HEK293T (cell line): ENCODE results near the gene CDK7.
A peak's percentile ranks its signal among the peaks of the same experiment; 100 is the strongest.
"Not testable (repeated sequence)": the region's sequence is repeated elsewhere in the genome, so short reads cannot be mapped to it uniquely, and the experiment has no call there.

Source experiments
- CTCF ChIA-PET: fragments of 350-600 bp; formaldehyde crosslinking; extraction: SDS; loops from one replicate; lab custom pipeline; 2021; ENCODE audit warnings: antibody characterized with exemption, inconsistent platforms; lab: Yijun Ruan, JAX
- POLR2A ChIA-PET: fragments of 350-600 bp; formaldehyde crosslinking; extraction: SDS; loops from one replicate; lab custom pipeline; 2020; ENCODE audit warnings: antibody characterized with exemption, inconsistent platforms; lab: Yijun Ruan, JAX
- DNase-seq: peaks from one replicate; pipeline ENCODE4 v3.0.0; 2012; ENCODE audit warnings: mixed read lengths; ENCODE audit errors: extremely low spot score
- ARNT ChIP-seq: fragments of 450-650 bp; IDR thresholded peaks from 2 replicates; pipeline ENCODE4 v1.6.1; 2017; ENCODE audit warnings: mild to moderate bottlenecking
- BHLHE40 ChIP-seq: fragments of 450-650 bp; IDR thresholded peaks from 2 replicates; pipeline ENCODE4 v1.6.1; 2016; ENCODE audit warnings: mild to moderate bottlenecking, moderate library complexity, borderline replicate concordance
- CTBP1 ChIP-seq: fragments of 450-650 bp; IDR thresholded peaks from 2 replicates; pipeline ENCODE4 v1.6.1; 2016; ENCODE audit warnings: borderline replicate concordance
- ELF4 ChIP-seq: fragments of 450-650 bp; IDR thresholded peaks from 2 replicates; pipeline ENCODE4 v1.6.1; 2017; ENCODE audit warnings: antibody characterized with exemption
- FOXA1 ChIP-seq: fragments of 450-650 bp; IDR thresholded peaks from 2 replicates; pipeline ENCODE4 v1.6.1; 2016; ENCODE audit warnings: mild to moderate bottlenecking
- FOXK2 ChIP-seq: fragments of 450-650 bp; IDR thresholded peaks from 2 replicates; pipeline ENCODE4 v1.6.1; 2016; ENCODE audit warnings: mild to moderate bottlenecking
- FOXM1 ChIP-seq: fragments of 450-650 bp; IDR thresholded peaks from 2 replicates; pipeline ENCODE4 v1.6.1; 2017; ENCODE audit warnings: mild to moderate bottlenecking, borderline replicate concordance
- HDGF ChIP-seq: fragments of 450-650 bp; IDR thresholded peaks from 2 replicates; pipeline ENCODE4 v1.6.1; 2017; ENCODE audit warnings: antibody characterized with exemption, borderline replicate concordance
- L3MBTL2 ChIP-seq: fragments of 450-650 bp; conservative IDR thresholded peaks from 2 replicates; pipeline ENCODE4 v1.6.1; 2016; ENCODE audit warnings: mild to moderate bottlenecking
- LEF1 ChIP-seq: fragments of 450-650 bp; IDR thresholded peaks from 2 replicates; pipeline ENCODE4 v1.6.1; 2017; ENCODE audit warnings: mild to moderate bottlenecking, borderline replicate concordance
- NFRKB ChIP-seq: fragments of 450-650 bp; IDR thresholded peaks from 2 replicates; pipeline ENCODE4 v1.6.1; 2016; ENCODE audit warnings: mild to moderate bottlenecking, moderate library complexity
- SP1 ChIP-seq: fragments of 450-650 bp; IDR thresholded peaks from 2 replicates; pipeline ENCODE4 v1.6.1; 2017
- SUZ12 ChIP-seq: fragments of 450-650 bp; IDR thresholded peaks from 2 replicates; pipeline ENCODE4 v1.6.1; 2016; ENCODE audit warnings: mild to moderate bottlenecking
- TARDBP ChIP-seq: fragments of 450-650 bp; IDR thresholded peaks from 2 replicates; pipeline ENCODE4 v1.6.1; 2016
- ZNF384 ChIP-seq: fragments of 450-650 bp; IDR thresholded peaks from 2 replicates; pipeline ENCODE4 v1.6.1; 2016
- TF ChIP-seq, protein P1 (sequence below): fragments of 450-650 bp; IDR thresholded peaks from 2 replicates; pipeline ENCODE4 v1.6.1; 2016

CDK7 gene

DNA sequence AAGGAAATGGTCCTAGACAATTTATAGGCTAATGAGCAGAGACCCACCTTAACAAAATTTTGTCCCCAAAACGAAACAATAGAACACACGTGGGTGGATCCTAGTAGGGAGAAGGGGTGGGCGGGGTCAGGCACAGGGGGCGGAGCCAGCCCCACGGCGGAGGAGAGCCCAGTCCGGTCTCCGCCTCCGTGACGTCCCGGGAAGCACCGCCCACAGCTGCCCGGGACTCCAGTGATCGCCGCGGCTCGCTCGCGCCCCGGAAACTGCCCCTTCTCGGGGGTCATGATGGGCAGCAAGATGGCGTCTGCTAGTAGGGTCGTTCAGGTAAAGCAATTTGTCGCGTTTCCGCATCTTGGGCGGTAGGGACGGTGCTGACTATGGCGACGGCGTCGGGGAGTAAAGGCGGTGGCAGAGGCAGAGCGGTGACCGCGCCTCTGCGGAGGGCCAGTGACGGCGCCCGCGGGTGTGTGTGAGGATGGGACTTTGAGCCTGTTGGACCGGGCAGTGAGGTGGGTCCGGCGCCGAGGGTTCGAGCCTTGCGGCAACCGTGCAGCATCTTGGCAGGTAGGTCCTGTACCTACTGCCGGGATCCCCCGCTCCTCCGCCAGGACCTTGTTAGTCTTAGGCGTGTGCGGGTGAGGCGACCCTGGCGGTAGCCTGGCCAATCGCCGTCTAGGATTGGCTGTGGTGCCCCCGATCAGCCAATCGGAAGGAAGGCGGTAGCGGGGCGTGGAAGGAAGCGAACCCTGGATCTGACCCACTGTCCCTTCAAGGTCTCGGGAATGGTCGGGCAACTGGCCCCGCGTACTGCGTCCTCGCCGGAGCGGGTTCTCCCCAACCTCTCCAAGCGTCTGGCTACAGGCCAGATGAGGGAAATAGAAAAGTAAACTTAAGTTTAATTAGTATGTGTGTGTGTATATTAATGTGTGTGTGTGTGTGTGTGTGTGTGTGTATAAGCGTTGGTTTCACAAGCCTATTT, 16.8 kb upstream of the CDK7 start:
- CTCF ChIA-PET, result no interaction called here
- peak; percentile 97 for DNase-seq
- TF ChIP-seq, protein P1, sequence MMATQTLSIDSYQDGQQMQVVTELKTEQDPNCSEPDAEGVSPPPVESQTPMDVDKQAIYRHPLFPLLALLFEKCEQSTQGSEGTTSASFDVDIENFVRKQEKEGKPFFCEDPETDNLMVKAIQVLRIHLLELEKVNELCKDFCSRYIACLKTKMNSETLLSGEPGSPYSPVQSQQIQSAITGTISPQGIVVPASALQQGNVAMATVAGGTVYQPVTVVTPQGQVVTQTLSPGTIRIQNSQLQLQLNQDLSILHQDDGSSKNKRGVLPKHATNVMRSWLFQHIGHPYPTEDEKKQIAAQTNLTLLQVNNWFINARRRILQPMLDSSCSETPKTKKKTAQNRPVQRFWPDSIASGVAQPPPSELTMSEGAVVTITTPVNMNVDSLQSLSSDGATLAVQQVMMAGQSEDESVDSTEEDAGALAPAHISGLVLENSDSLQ, result peak; percentile 64
- TF ChIP-seq ELF4 (peak; percentile 55), CTBP1 (no peak), HDGF (0 out of 2 replicates have a peak, but pooled peaks have one; percentile 70), SUZ12 (no peak), NFRKB (no peak), SP1 (no peak), TARDBP (no peak), FOXK2 (no peak)
- POLR2A ChIA-PET, result interaction anchor here (1.0 kb wide), 1 partner anchor 16 kb away, joined by 3 read pairs; the partner anchor contains the start of gene CDK7

DNA sequence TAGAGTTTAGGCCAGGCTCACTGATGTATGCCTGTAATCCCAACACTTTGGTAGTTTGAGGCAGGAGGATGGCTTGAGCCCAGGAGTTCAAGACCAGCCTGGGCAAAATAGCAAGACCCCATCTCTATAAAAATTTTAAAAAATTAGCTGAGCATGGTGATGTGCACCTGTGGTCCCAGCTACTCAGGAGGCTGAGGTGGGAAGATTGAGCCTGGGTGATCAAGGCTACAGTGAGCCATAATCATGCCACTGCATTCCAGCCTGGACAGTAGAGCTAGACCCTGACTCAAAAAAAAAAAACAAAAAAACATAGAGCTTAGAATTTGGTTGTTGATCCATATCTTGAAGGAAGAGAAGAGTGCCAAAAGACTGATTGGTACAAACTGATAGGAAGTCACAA, 14.7 kb upstream of the CDK7 start:
- DNase-seq, result no peak
- no peak for TF ChIP-seq CTBP1
- no peak for TF ChIP-seq LEF1
- TF ChIP-seq SUZ12, result no peak
- no peak for TF ChIP-seq FOXA1
- TF ChIP-seq BHLHE40, result no peak
- no peak for TF ChIP-seq L3MBTL2
- no peak for TF ChIP-seq TARDBP
- TF ChIP-seq, protein P1, result no peak
- TF ChIP-seq SP1, result no peak
- ChIA-PET CTCF (no interaction called here), POLR2A (no interaction called here)

DNA sequence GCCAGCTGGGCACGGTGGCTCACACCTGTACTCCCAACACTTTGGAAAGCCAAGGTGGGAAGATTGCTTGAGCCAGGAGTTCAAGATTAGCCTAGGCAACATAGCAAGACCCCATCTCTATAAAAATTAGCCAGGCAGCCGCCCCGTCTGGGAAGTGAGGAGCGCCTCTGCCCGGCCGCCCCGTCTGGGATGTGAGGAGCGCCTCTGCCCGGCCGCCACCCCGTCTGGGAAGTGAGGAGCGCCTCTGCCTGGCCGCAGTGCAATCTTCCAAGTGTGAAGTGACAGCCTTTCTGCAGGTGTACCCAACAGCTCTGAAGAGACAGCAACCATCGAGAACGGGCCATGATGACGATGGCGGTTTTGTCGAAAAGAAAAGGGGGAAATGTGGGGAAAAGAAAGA, 14.3 kb upstream of the CDK7 start:
- DNase-seq, CTCF ChIA-PET, POLR2A ChIA-PET: not testable (repeated sequence)

DNA sequence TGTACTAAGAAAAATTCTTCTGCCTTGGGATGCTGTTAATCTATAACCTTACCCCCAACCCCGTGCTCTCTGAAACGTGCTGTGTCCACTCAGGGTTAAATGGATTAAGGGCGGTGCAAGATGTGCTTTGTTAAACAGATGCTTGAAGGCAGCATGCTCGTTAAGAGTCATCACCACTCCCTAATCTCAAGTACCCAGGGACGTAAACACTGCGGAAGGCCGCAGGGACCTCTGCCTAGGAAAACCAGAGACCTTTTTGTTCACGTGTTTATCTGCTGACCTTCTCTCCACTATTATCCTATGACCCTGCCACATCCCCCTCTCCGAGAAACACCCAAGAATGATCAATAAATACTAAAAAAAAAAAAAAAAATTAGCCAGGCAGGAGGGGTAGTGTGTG, 13.9 kb upstream of the CDK7 start:
- DNase-seq, POLR2A ChIA-PET: not testable (repeated sequence)
- CTCF ChIA-PET, result interaction anchor here (0.6 kb wide), 1 partner anchor 1717 kb away, joined by 3 read pairs; no protein-coding TSS in a partner anchor

DNA sequence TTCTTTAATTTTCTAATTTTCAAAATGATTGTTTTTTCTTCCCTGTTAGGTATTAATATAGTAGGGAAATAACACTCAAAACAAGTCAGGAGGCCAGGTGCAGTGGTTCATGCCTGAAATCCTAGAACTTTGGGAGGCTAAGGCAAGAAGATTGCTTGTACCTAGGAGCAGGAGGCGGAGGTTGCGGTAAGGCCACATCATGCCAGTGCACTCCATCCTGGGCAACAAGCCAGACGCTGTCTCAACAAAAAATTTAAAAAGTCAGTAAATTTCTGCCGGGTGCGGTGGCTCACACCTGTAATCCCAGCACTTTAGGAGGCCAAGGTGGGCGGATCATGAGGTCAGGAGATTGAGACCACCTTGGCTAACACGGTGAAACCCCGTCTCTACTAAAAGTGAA, 10.2 kb upstream of the CDK7 start:
- ChIA-PET CTCF (no interaction called here), POLR2A (no interaction called here)
- TF ChIP-seq TARDBP (no peak), SP1 (no peak), ZNF384 (no peak), FOXK2 (no peak), NFRKB (no peak), ELF4 (no peak), FOXM1 (no peak), CTBP1 (no peak), BHLHE40 (no peak), SUZ12 (no peak), ARNT (no peak), FOXA1 (no peak), HDGF (no peak), L3MBTL2 (no peak)
- TF ChIP-seq, protein P1, result no peak
- DNase-seq, result no peak

DNA sequence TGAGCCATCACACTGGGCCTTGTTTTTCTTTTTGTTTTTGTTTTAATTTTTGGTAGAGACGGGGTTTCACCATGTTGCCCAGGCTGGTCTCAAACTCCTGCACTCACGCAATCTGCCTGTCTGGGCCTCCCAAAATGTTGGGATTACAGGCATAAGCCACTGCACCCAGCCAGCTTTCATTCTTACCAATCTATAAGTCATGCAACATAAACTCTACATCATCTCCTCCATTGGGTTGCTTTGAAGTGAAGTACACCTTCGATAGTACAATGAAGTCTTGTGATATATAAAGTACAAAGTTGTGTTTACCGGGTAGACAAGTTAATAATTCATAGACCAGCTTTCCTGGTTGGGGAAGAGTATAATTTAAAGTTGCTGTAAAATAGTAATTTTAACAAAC, 8.8 kb upstream of the CDK7 start:
- no peak for DNase-seq
- ChIA-PET POLR2A (no interaction called here), CTCF (no interaction called here)
- TF ChIP-seq LEF1, result no peak
- TF ChIP-seq L3MBTL2, result no peak
- no peak for TF ChIP-seq ARNT
- TF ChIP-seq HDGF, result no peak
- no peak for TF ChIP-seq SP1
- TF ChIP-seq, protein P1, result no peak
- no peak for TF ChIP-seq ZNF384
- TF ChIP-seq FOXA1, result no peak
- TF ChIP-seq NFRKB, result no peak
- TF ChIP-seq FOXK2, result no peak
- no peak for TF ChIP-seq TARDBP
- TF ChIP-seq FOXM1, result no peak
- no peak for TF ChIP-seq ELF4
- no peak for TF ChIP-seq CTBP1
- TF ChIP-seq SUZ12, result no peak
- TF ChIP-seq BHLHE40, result no peak
